ENCODE results near the gene DPYD.

Gene DPYD

GRCh38 chr1:97691325-97691724 is 229.5 kb downstream of the DPYD start:
- no peak for DNase-seq (ENCODE audit: low read depth)

DNA sequence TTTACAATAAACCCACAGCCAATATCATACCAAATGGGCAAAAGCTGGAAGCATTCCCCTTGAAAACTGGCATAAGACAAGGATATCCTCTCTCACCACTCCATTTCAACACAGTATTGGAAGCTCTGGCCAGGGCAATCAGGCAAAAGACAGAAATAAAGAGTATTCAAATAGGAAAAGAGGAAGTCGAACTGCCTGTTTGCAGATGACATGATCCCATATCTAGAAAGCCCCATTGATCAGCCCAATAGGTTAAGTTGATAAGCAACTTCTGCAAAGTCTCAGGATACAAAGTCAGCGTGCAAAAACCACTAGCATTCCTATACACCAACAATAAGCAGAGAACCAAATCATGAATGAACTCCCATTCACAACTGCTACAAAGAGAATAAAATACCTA is 235.5 kb downstream of the DPYD start:
- DNase-seq (ENCODE audit: low read depth) = no peak

DNA sequence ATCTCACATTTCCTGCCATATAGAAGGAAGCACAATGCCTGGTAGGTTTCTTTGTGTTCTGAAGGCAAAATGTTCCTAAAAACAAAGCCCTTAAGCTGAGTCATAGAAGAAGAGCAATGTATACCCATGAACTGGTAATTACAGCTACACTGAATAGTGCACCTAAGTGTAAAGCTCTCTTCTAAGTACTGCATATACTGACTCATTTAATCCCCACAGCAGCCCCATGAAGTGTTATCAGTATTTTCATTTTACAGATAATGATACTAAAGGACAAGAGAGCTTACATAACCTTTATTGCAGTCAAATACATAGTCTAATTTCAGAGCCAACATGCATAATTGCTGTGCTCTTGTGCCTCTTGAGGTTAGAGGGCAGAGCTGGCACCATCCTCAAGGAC is 239.9 kb downstream of the DPYD start:
- DNase-seq (ENCODE audit: low read depth) = no peak

- DNase-seq (ENCODE audit: low read depth) = no peak
These were observed 240.4 kb downstream of the DPYD start for GRCh38 chr1:97680470-97680869.

- no peak for DNase-seq (ENCODE audit: low read depth)
These were observed 243.1 kb downstream of the DPYD start for GRCh38 chr1:97677702-97678101.

- no peak for DNase-seq (ENCODE audit: low read depth)
These were observed 246.3 kb downstream of the DPYD start for GRCh38 chr1:97674517-97674916.

DNA sequence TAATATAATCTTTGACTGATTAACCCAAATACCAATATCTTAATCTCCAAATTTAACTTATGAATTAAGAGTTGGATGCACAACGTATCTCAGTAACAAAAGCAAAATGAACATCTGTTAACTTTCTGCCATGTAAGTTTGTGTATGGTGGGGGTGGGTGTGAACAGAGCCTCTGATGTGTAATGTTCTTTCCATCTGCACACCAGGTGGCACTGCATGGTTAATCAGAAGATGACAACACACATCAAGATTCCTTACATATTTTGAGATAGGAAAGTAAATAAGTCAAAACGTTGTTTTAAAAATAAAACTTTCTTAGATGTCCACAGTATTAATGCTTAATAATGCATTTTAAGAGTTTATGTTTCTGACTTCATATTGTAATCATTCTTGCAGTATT is 251.9 kb downstream of the DPYD start:
- peak; percentile 62 for DNase-seq (ENCODE audit: low read depth)

DNA sequence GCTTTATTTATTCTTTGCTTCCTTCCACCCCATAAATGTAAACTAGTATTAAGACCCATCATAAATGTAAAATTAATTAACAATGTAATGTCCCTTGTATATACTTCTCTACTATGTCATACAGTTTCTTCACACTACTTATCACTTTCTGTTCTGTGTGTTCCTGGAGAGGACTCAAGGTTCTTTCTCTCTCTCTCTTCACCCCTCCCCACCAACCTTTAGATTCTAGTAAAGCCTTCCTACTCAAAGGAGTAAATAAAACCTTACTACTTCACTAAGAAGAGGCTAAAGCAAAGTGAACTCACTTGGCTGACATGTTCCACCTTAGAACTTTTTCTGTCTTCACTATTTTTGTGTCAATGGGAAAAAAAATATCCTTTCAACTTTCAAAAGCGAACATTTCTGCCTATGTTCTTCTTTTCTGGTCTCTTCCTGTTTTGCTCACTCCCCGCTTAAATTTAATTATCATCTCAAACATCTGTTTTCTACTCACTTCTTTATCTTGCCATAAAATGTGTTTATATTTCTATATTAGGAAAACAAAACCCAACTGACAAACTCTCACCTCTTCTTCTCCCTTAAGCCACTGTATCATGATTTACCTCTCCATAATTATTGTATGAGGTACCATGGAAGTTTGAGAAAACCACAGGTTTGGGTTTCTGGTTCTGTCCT is 260.3 kb downstream of the DPYD start:
- no peak for DNase-seq (ENCODE audit: low read depth)

DNA sequence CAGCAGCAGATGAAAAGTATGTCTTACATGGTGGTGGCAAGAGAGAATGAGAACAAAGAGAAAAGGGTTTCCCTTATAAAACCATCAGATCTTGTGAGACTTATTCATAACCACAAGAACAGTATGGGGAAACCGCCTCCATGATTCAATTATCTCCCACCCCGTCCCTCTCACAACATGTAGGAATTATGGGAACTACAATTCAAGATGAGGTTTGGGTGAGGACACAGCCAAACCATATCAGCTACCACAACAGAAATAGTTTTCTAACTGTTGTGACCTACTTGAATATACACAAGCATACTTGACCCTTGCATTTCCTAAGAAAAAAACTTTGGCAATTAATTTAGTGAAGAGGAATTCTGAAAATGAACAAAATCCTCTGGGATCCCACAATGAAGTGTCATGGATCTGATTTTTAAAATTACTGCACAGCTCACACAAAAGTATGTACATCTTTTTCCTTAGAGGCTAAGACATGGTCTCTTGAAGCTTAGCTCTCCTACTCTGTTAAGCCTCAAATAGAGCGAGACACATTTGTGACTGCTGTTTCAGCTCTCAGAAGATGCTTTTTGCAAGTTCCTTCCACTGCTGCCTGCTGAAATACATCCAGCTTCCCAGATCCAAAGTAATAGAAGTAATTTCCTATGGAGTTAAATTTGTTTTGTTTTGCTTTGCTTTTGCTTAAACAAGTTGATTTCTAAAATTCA is 265.8 kb downstream of the DPYD start:
- DNase-seq (ENCODE audit: low read depth) = no peak

DNA sequence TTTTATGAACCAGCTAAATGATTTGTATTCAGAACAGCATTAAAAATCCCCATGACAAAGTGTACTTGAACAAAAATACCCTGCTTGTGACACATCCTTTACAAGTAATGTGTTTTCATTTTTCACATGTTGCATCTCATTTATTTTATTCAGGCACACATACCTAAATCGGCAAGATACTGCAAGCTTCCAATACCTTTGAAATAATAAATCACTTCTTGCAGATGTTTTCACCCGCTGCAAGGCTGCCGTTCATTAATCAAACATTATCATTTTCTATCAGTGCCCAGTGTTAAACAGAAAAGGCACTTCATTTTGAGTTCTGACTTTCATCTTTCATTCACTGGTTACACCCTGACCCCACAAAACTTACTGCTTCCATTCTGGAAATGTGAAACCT is 269.6 kb downstream of the DPYD start:
- DNase-seq (ENCODE audit: low read depth) = no peak

GRCh38 chr1:97649591-97649990 is 271.2 kb downstream of the DPYD start:
- DNase-seq (ENCODE audit: low read depth) = no peak

DNA sequence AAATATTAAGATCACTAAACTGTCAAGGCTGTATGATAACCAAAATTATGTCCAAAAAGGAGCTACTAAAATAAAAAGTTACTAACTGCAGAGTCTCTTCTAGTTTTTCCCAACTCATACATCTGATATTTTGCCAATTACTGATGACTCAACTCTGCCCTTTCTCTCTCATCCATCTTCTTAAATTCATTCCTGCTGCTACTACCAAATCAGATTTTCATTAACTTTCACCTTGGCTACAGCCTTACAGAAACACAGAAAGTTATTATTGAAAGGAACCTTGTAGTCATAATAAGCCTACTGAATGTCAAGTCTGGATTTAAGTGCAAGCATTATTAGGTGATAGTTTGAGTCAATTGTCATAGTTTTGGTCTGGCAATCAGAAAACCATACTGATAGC is 273.1 kb downstream of the DPYD start:
- peak; percentile 47 for DNase-seq (ENCODE audit: low read depth)

GRCh38 chr1:97646071-97646470 is 274.8 kb downstream of the DPYD start:
- no peak for DNase-seq (ENCODE audit: low read depth)

GRCh38 chr1:97640677-97641076 is 280.2 kb downstream of the DPYD start:
- DNase-seq (ENCODE audit: low read depth) = peak; percentile 44

DNA sequence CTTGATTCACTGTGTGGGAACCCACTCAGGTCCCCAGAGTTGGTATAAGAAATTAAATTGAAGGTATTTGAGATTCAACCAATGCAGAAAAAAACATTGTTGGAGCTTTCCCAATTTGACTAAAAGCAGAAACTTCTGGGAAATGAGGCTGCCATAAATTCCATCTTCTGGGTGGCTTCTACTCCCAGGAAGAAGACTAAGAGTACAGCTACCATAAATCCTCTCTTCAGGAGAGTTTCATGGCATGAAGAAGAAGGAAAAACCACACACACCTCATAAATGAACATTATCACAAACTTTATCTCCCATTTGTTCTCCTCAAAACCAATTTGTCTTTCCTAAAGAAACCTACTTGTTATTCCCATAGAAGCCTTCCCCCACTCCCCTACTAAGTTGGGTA is 283.9 kb downstream of the DPYD start:
- no peak for DNase-seq (ENCODE audit: low read depth)

GRCh38 chr1:97634758-97635157 is 286.1 kb downstream of the DPYD start:
- DNase-seq (ENCODE audit: low read depth) = no peak

- DNase-seq (ENCODE audit: low read depth) = no peak
These were observed 288.1 kb downstream of the DPYD start for GRCh38 chr1:97632776-97633175.

GRCh38 chr1:97632075-97632474 is 288.8 kb downstream of the DPYD start:
- DNase-seq (ENCODE audit: low read depth) = peak; percentile 25

DNA sequence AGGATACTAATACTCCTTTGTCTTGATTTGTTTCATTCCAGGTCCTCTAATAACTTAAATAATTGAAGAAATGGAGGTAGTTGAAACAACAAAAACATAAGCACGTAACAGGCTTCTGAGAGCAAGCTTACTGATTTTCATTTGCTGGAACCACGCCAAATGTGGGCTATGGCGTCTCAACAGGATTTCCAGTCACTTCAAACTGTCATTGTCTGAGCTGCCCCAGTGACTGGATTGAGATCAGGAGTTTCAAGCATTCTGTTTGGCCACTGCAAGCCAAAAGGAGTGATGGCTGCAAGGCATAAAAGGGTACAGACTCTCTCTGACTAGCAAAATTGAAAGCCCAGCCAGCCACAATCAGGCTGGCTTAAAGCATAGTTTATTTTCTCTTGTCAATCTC is 289.9 kb downstream of the DPYD start:
- DNase-seq (ENCODE audit: low read depth) = no peak

DNA sequence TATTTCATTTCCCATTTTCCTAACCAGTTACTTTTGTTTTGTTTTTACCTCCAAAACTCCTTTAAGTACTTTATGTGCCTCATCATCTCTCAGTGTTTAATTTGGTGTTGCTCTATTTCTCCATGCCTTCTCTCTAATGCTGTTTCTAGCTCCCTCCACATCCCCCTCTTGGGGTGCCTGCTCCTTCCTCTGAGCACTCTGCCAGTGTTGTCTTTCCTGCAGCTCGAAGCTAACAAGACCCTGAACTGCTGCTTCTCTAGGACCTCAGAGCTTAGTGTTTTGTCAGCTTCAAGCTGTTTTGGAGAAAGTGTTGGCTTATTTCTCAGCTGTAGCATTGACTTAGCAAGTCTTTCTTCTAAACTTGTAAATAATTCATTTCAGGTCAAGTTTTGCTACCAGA is 290.6 kb downstream of the DPYD start:
- no peak for DNase-seq (ENCODE audit: low read depth)

DNA sequence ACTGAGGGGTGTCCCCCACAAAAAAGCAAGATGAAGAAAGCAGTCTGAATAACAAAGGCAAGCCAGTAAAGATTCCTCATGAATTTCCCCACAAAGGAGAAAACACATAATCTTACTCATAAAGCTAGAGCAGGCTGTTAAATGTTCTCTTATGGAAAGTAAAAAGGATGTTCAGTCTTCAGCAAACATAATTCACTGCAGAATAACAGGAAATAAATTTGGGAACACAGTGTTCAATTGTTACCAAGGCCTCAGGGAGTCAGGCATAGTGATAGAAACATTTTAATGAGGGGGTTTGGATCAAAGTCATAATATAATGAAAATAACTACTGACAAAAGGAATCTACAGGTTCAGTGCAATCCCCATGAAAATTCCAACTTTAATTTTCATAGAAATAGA is 297.6 kb downstream of the DPYD start:
- DNase-seq (ENCODE audit: low read depth) = no peak

GRCh38 chr1:97621955-97622354 is 298.9 kb downstream of the DPYD start:
- peak; percentile 55 for DNase-seq (ENCODE audit: low read depth)

DNA sequence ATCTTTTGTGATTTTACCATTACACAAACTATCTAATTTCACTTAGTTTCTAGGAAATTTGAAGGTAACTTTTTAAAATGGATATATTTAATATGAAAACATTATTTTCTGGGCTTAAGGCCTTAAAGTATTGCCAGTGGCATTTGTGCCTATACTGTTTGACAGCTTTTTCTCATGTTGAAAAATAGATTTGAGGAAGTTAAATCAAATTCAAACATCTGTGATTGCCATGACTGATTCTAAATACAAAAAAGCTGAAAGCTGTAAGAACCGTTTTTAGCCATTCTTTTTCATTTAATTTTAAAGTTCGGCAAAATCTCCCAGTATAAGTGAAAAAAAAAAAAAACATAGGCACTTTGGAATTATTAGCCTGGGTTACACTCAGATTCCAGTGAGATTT is 301.1 kb downstream of the DPYD start:
- DNase-seq (ENCODE audit: low read depth) = no peak

- no peak for DNase-seq (ENCODE audit: low read depth)
These were observed 310.1 kb downstream of the DPYD start for GRCh38 chr1:97610748-97611147.

All from ELR (cell line).